CD4-positive, alpha-beta T cell treated with Interleukin-10 for 1 hour (primary cell): ENCODE results near the gene EHD3.
"Not testable (repeated sequence)": the region's sequence is repeated elsewhere in the genome, so short reads cannot be mapped to it uniquely, and the experiment has no call there.

ENCODE experiments used
- DNase-seq: peaks from one replicate; pipeline ENCODE4 v3.0.0-alpha.2; 2020

EHD3 gene

GRCh38 chr2:31256611-31257382 is 22.8 kb downstream of the EHD3 start:
- no peak for DNase-seq

GRCh38 chr2:31258351-31258750 is 24.4 kb downstream of the EHD3 start:
- DNase-seq = no peak

- no peak for DNase-seq
Observed at GRCh38 chr2:31259075-31259474, 25.1 kb downstream of the EHD3 start.

- no peak for DNase-seq
Observed at GRCh38 chr2:31260870-31261269, 26.9 kb downstream of the EHD3 start.

GRCh38 chr2:31263636-31264190 is 29.8 kb downstream of the EHD3 start:
- DNase-seq = no peak

- no peak for DNase-seq
Observed at GRCh38 chr2:31265234-31265633, 31.3 kb downstream of the EHD3 start.

- no peak for DNase-seq
Observed at GRCh38 chr2:31266804-31267203, 32.9 kb downstream of the EHD3 start.

GRCh38 chr2:31267437-31268120 is 33.6 kb downstream of the EHD3 start:
- DNase-seq = no peak

GRCh38 chr2:31268344-31268743 is 34.4 kb downstream of the EHD3 start:
- DNase-seq = no peak

- no peak for DNase-seq
Observed at GRCh38 chr2:31269087-31269486, 35.1 kb downstream of the EHD3 start.

GRCh38 chr2:31270131-31270530 is 36.2 kb downstream of the EHD3 start:
- no peak for DNase-seq

- no peak for DNase-seq
Observed at GRCh38 chr2:31270822-31271231, 36.9 kb downstream of the EHD3 start.

- DNase-seq = no peak
Observed at GRCh38 chr2:31271851-31272267, 37.9 kb downstream of the EHD3 start.

- no peak for DNase-seq
Observed at GRCh38 chr2:31274401-31275075, 40.6 kb downstream of the EHD3 start.

GRCh38 chr2:31275976-31276375 is 42.0 kb downstream of the EHD3 start:
- no peak for DNase-seq

GRCh38 chr2:31277621-31278020 is 43.7 kb downstream of the EHD3 start:
- DNase-seq = no peak

- DNase-seq = no peak
Observed at GRCh38 chr2:31282634-31283033, 48.7 kb downstream of the EHD3 start.

GRCh38 chr2:31283193-31283919 is 49.4 kb downstream of the EHD3 start:
- DNase-seq = not testable (repeated sequence)

GRCh38 chr2:31284107-31284506 is 50.2 kb downstream of the EHD3 start:
- no peak for DNase-seq

- no peak for DNase-seq
Observed at GRCh38 chr2:31286230-31286629, 52.3 kb downstream of the EHD3 start.

- DNase-seq = no peak
Observed at GRCh38 chr2:31286961-31287550, 53.1 kb downstream of the EHD3 start.

- no peak for DNase-seq
Observed at GRCh38 chr2:31287654-31288053, 53.7 kb downstream of the EHD3 start.

- DNase-seq = no peak
Observed at GRCh38 chr2:31294196-31294595, 60.2 kb downstream of the EHD3 start.
